Ascending aorta (tissue), 2 donors: ENCODE results near the gene AGAP3. TPM values are rescaled to one million over a fixed set of nuclear protein-coding genes. Genes with fewer than 3 reads are reported as not detected.

ENCODE experiments used
- DNase-seq, 2 donors: peaks; one replicate each; pipeline ENCODE4 v3.0.0-alpha.2; 2019; ENCODE audit warnings: low spot score in 2 of 2
- H3K27ac ChIP-seq, 2 donors: fragments of 200-600 bp; sonication (generic); one replicate each; pipeline ENCODE4 v1.5.1; 2016 to 2017; ENCODE audit warnings: mild to moderate bottlenecking in 1 of 2
- H3K27me3 ChIP-seq: fragments of 200-600 bp; sonication (generic); one replicate; pipeline ENCODE4 v1.5.1; 2017
- H3K36me3 ChIP-seq, 2 donors: fragments of 200-600 bp; sonication (generic); one replicate each; pipeline ENCODE4 v1.5.1; 2016
- H3K4me1 ChIP-seq, 2 donors: fragments of 200-600 bp; sonication (generic); one replicate each; pipeline ENCODE4 v1.5.1; 2016 to 2017; ENCODE audit warnings: mild to moderate bottlenecking in 1 of 2
- H3K4me3 ChIP-seq, 2 donors: fragments of 200-600 bp; sonication (generic); one replicate each; pipeline ENCODE4 v1.5.1; 2016 to 2017; ENCODE audit warnings: mild to moderate bottlenecking in 1 of 2
- H3K9me3 ChIP-seq, 2 donors: fragments of 200-600 bp; sonication (generic); one replicate each; pipeline ENCODE4 v1.5.1; 2016
- intact Hi-C: fragments of 100-400 bp; cut with DNase I; formaldehyde crosslinking; loops from one replicate; pipeline ENCODE4 v1.15.1; 2023
- total RNA-seq: library from RNA; depleted of rRNA; stranded (reverse); fragments of >200 nt; gene quantifications from one replicate; pipeline ENCODE4 v1.1.0, GENCODE V29; 2016
- TF ChIP-seq, protein P1 (sequence below), 3 experiments: fragments of 200-600 bp in 2 of 3; fragments of 450-650 bp in 1 of 3; sonication (generic) in 2 of 3; IDR thresholded peaks; one replicate each; pipeline ENCODE4 v1.5.1; 2016 to 2019; ENCODE audit warnings: antibody characterized with exemption in 3 of 3, mild to moderate bottlenecking in 1 of 3, moderate library complexity in 1 of 3

The AGAP3 gene
- total RNA-seq, 1 donor from 2014 or later, result 82.6 TPM

DNA sequence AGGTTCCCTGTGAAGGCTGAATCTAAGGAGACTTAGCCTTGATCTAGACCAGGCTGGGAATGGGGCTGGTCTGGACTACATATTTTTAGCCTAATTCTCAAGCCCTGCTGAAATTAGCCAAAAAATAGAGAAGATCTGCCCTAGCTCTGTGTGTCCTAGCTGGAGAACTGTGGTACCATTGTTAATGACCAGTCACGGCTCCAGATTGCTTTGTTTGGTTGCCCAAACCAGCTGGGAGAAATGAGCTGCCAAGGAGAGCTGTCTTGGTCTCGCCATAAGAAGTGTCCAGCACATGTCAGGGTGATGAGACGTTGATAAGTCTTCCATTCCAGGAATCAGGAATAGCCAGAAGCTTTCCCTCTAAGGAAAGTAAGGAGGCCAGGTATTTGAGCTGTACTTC lies 60.5 kb downstream of the AGAP3 start:
- Histone ChIP-seq H3K9me3 (no peaks in the 10 kb centered on the region), H3K36me3 (peaks cover 19 to 27% of the 10 kb centered on the region in 2 donors), H3K4me3 (no peak overlapping the region), H3K4me1 (no peaks in the 10 kb centered on the region), H3K27ac (no peak overlapping the region), H3K27me3 (no peaks in the 10 kb centered on the region)
- TF ChIP-seq, protein P1, sequence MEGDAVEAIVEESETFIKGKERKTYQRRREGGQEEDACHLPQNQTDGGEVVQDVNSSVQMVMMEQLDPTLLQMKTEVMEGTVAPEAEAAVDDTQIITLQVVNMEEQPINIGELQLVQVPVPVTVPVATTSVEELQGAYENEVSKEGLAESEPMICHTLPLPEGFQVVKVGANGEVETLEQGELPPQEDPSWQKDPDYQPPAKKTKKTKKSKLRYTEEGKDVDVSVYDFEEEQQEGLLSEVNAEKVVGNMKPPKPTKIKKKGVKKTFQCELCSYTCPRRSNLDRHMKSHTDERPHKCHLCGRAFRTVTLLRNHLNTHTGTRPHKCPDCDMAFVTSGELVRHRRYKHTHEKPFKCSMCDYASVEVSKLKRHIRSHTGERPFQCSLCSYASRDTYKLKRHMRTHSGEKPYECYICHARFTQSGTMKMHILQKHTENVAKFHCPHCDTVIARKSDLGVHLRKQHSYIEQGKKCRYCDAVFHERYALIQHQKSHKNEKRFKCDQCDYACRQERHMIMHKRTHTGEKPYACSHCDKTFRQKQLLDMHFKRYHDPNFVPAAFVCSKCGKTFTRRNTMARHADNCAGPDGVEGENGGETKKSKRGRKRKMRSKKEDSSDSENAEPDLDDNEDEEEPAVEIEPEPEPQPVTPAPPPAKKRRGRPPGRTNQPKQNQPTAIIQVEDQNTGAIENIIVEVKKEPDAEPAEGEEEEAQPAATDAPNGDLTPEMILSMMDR (IDR thresholded peaks at IDR 0.05), result no peak
- no peak for DNase-seq
- intact Hi-C loops, result no loop called here

- intact Hi-C loops, result no loop called here
- Histone ChIP-seq H3K27me3 (no peaks in the 10 kb centered on the region), H3K4me3 (no peak overlapping the region), H3K4me1 (no peaks in the 10 kb centered on the region), H3K9me3 (no peaks in the 10 kb centered on the region), H3K36me3 (peaks cover 8 to 10% of the 10 kb centered on the region in 2 donors), H3K27ac (no peak overlapping the region)
- TF ChIP-seq, protein P1 (IDR thresholded peaks at IDR 0.05), result no peak
- DNase-seq, result no peak
Measured at GRCh38 chr7:151148319-151149259, 62.3 kb downstream of the AGAP3 start.

GRCh38 chr7:151150388-151150787 lies 64.1 kb downstream of the AGAP3 start:
- intact Hi-C loops, result no loop called here
- no peaks in the 10 kb centered on the region for H3K4me1 ChIP-seq
- H3K36me3 ChIP-seq, result no peaks in the 10 kb centered on the region
- TF ChIP-seq, protein P1 (IDR thresholded peaks at IDR 0.05), result no peak
- no peak for DNase-seq
- no peak overlapping the region for H3K27ac ChIP-seq
- no peaks in the 10 kb centered on the region for H3K9me3 ChIP-seq
- no peak overlapping the region for H3K4me3 ChIP-seq
- H3K27me3 ChIP-seq, result no peaks in the 10 kb centered on the region

DNA sequence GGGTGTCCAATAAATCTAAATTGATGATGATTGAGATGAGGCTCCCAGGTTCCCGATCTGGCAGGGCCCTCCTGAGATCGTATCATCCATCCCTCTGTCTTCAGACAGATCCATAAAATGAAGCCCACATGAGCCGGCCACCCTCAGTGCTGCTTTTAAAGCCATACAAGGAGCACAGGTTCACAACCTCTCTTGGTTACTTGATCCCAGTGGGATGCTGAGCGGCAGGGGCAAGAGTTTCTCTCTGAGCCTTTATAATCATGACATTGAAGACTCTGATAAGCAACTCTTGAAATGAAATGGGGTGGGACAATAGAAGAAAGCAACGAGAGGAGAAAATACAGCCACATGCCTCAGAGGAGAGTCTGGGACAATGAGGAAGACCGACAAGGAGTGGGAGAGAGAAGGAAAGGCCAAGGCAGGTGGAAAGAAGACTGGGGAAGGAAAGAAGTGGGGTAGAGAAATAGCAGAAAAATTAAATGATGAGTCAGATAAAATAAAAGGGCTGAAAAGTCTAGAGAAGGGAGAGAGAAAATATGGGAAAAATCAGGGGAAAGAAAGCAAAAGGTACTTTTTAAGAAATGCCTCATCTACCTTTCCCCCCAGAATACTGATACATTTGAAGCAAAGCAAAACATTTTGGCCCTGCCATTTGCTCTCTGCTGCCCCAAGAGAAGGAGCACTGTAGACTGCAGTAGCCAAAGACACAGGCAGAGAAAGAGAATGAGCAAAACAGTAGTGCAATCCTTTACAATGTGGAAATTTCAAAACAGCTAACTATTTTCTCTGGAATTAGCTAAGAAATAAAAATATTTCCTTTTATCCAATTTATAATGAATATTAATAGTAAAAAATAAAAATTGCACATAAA lies 66.6 kb downstream of the AGAP3 start:
- no peak for DNase-seq
- Histone ChIP-seq H3K27ac (no peak overlapping the region), H3K36me3 (no peaks in the 10 kb centered on the region), H3K9me3 (no peaks in the 10 kb centered on the region), H3K4me1 (no peaks in the 10 kb centered on the region), H3K27me3 (no peaks in the 10 kb centered on the region), H3K4me3 (no peak overlapping the region)
- intact Hi-C loops, result no loop called here
- TF ChIP-seq, protein P1 (IDR thresholded peaks at IDR 0.05), result no peak

DNA sequence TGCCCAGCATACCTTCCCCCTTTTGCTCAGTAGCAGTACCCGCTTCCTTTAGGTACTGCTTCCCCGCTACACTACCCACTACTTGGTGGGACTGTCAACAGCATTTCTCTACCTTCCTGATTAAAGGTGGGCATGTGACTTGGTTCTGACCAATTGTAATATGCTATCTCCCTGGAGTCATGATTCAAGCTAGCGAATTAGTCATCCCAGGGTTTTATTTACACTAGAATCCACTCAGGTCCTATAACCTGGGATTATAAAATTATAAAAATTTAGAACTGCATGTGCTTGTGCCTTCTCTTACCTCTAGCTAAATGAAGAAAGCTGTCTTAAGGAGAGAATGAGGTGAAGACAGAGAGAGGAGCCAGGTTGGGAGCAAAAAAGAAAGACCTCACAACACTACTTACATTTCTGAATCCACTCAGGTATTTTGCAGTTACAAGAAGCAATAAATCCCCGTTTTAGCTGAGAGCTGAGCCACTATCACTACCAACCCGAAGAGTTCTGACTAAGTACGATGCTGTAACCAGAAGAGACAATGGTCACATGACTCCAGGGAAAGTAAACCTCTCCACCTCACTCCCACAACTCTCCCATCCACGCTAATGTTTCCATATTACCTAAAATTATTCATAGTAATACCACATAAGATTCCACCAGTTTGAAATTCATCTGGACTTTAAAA lies 71.5 kb downstream of the AGAP3 start:
- no peaks in the 10 kb centered on the region for H3K9me3 ChIP-seq
- no peak overlapping the region for H3K27ac ChIP-seq
- no peaks in the 10 kb centered on the region for H3K36me3 ChIP-seq
- TF ChIP-seq, protein P1 (IDR thresholded peaks at IDR 0.05), result no peak
- H3K27me3 ChIP-seq, result no peaks in the 10 kb centered on the region
- H3K4me1 ChIP-seq, result no peaks in the 10 kb centered on the region
- no peak overlapping the region for H3K4me3 ChIP-seq
- intact Hi-C loops, result no loop called here
- no peak for DNase-seq
